GM12873 (cell line): ENCODE measurements around the gene CCNQ.
A peak's percentile ranks its signal among the peaks of the same experiment; 100 is the strongest.

Experiments
- CTCF ChIP-seq: IDR thresholded peaks from 2 replicates; pipeline ENCODE4 v1.5.1; 2012; ENCODE audit warnings: low read depth, mild to moderate bottlenecking, moderate library complexity, low read length, control low read depth; ENCODE audit not compliant: insufficient read depth; ENCODE audit errors: missing control alignments

CCNQ gene

DNA sequence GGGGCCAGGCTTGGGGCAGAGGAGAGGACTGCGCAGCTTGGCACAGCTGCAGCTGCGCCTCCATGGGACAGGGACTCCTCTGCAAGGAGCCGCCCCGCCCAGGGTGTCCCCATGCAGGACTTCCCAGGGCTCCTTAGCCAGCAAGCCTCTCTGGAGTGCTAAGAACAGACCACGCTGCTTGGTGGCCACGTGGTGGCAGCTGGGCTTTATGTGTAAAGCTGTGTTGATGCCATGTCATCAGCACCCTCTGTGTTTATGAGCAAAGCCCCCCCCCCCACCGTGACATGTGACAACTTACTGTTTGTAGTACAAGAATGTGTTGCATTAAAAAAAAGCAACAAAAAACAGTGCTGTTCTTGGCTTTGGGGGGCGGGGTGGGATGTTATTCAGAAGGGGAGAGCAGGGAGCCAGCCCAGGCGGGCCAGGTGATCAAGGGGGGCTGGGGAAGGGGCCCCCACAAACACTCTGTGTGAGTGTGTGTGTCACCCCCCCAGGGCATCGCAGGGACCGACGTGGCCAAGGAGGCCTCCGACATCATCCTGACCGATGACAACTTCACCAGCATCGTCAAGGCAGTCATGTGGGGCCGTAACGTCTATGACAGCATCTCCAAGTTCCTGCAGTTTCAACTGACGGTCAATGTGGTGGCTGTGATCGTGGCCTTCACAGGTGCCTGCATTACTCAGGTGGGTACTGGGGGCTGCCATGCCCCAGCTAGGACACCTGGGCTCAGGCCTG, 41.2 kb downstream of the CCNQ start:
- TF ChIP-seq CTCF, result no peak

- no peak for TF ChIP-seq CTCF
Observed at GRCh38 chrX:153556767-153557166, 42.2 kb downstream of the CCNQ start.

- TF ChIP-seq CTCF, result peak; percentile 83
Observed at GRCh38 chrX:153554519-153555167, 44.3 kb downstream of the CCNQ start.

- TF ChIP-seq CTCF, result no peak
Observed at GRCh38 chrX:153551135-153551534, 47.8 kb downstream of the CCNQ start.

DNA sequence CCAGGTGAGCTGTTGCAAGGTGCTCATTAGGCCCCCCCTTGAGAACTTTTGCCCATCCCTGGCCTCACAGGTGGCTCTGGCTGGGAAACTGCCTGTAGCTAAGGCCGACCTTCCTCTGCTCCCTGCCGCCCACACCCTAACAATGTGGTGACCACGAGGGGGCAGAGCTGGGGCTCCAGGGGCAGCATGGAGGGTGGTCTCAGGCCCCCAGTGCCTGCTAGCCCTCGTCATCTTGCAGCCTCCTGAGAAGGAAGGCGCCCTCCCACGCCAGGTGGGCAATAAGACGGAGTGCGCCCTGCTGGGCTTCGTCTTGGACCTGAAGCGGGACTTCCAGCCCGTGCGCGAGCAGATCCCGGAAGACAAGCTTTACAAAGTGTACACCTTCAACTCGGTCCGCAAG, 49.1 kb downstream of the CCNQ start:
- TF ChIP-seq CTCF, result no peak

GRCh38 chrX:153549231-153549630, 49.7 kb downstream of the CCNQ start:
- no peak for TF ChIP-seq CTCF

DNA sequence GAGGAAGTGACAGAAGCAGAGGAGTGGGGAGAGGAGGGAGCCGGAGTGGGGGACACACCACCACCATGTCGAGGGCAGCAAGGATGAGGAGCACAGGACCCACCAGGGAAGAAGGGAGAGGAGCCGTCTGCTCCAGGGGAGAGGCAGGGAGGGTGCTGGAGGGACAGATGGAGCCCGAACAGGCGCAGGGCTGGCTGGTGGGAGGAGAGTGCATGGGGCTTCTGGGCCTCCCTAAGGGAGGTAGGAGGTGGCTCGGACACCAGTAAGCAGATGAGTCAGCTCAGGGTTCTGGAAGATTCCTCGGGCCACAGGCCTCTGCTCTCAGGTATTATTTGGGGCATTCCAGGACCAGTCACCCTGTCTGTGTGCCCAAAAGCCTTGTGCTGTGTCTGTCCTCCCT, 51.7 kb downstream of the CCNQ start:
- TF ChIP-seq CTCF, result no peak
